NCI-H146 treated with DMSO at 0.1 percent for 48 hours (cell line): ENCODE data around the gene GAD1.

ENCODE experiments used
- DNase-seq: peaks from one replicate; lab custom pipeline; 2025; ENCODE audit not compliant: unreplicated experiment; lab: John Stamatoyannopoulos, UW

The GAD1 gene

DNA sequence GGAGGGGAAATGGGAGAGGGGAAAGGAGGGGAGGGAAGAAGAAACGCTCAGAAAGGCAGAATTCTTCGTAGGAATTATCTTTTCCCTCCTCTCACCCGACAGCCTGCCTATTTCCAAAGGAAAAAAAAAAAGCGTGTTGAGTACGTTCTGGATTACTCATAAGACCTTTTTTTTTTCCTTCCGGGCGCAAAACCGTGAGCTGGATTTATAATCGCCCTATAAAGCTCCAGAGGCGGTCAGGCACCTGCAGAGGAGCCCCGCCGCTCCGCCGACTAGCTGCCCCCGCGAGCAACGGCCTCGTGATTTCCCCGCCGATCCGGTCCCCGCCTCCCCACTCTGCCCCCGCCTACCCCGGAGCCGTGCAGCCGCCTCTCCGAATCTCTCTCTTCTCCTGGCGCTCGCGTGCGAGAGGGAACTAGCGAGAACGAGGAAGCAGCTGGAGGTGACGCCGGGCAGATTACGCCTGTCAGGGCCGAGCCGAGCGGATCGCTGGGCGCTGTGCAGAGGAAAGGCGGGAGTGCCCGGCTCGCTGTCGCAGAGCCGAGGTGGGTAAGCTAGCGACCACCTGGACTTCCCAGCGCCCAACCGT lies at the start of gene GAD1:
GAD1 (plus strand) TSS at position 384 of the 589 bp plus-strand sequence. CDS start 1,705 bp downstream, outside the sequence.
- DNase-seq: peak; percentile 33

DNA sequence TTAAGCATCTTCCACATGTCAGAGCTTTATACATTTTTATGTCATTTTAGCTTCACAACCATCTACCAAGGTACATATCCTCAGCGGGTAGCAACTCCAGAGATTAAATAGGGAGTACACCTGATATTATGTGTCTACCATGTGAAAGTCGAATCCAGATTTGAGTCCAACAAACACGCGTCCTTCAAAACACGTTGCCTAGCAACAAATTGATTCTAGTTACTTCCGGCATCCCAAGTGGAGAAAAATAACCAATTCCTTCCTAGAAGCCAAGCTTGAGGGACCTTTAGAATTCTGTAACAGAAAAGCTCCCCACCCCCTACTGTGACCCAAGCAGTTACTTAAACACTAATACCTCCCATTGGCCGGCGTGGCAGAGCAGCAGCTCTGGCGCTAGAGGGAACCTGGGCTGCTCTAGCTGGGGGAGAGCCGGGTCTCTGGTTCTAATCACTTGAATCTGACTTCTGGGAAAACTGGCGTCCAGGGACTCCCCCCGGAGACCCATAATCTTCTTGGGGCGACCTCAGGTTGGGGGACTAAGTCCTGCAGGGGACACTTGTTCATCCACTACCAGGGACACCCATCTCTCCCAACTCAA lies 46.6 kb upstream of the GAD1 start, which contains the start of gene ERICH2:
ERICH2 (plus strand) TSS at position 371 of the 598 bp plus-strand sequence. CDS start 304 bp downstream, outside the sequence.
- DNase-seq: peak; percentile 5

DNA sequence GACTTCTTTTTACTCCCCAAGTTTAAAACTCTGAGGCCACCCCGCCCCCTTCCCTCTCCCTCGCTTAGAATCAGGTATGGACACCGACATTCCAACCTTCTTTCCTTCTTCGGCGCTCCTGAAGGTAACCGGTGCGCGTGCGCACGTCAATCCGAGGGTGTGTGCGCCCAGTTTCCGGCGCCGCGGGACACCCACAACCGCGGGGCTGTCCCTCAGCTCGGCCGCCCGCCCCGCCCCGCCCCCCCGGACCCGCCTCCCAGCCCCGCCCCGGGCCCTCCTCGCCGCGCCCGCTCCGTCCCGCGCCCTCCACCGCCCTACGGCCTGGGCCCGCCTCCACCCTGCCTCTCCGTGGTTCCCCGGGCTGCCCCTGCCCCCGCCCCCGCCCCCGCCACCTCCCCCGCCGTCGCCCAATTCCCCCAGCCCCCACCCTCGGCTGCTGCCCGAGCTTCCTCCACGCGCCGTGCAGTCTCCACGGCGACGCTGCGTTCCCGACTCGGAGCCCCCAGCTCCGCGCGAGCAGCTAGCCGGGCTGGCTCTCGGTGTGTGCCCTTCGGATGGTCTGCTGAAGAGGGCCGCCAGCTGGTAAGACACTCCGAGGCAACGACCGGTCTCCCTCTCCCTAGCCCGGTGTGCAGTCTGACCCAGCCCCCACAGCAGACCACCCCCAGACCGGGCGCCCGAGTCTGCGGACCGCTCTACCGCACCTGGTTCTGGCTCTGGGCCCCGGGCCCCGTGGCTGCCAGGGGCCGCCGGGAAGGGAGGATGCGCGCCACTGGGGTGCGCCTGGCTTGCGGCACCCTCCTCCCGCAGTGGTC lies 45.9 kb upstream of the GAD1 start:
- DNase-seq: peak; percentile 43

DNA sequence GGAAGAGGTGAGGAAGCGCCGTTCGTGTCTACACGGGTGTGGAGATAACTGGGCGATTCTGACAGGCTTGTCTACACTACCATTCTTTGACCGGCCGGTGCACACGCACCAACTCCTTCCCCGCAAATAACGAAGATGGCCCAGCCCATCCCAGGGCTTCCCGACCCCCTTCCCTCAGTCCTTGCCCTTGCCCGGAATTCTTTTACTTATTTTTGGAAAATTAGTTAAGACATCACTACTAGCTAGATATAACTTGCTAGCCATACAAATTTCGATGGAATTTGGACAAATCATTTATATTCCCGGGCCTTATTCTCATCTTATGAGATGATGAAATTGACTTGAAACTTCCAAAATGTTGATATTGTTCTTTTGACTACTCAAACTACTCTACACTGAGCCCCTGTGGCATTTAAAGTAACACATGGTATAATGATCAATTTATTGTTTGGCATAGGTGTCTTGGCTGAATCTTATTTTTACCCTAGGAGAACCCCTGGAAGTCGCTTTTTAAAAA lies 45.2 kb upstream of the GAD1 start:
- DNase-seq: no peak

DNA sequence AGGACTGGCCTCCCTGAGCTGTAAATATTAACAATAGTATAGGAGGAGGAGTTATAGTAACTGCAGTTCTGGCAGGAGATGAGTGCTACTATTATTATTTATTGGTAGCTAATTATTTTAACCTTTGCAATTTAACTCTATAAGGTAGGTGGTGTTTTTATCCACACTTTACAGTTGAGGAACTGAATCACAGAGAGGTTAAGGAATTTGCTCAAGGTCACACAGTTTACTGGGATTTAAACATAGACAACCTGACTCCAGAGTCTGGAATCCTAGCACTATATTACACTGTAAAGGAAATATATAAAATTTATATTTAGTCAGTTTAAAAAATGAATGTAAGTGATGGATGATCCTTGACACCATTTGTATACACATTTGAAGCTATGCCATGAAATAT lies 44.4 kb upstream of the GAD1 start:
- DNase-seq: no peak

DNA sequence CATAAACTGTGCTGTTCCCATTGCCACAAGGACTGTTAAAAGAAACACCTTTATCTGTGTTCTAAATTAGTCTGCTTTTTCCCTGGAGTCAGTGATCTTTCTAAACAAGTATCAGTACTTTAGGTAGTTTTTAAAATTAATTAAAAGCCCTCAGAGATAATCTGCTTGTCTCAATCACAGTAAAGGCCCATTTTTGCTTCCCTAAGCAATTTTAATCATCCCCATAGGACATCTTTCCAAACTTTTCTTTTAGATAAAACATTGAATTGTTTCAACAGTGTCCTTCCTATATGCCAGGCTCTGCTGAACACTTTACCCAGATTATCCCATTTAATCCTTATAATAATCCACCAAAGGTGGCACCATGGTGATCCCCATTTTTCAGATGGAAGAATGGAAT lies 42.6 kb upstream of the GAD1 start:
- no peak for DNase-seq

DNA sequence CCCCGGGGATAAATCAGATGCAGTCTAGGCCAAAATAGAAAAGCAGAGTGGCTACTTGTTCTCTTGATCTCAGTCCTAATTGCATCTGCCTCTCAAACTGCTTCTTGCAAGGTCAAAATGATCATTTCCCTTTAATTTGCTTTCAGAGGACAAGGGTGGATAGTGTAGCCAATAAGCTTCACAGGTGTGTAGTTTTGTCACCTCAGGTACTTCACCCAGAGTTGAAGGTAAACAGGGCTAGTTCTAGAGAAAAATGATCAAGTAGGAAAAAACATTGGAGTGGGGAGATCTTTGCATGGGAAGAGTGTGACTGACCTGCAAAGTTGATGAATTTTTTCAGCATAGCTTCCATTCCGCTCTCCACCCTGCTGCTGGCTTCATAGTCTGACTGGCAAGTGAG lies 37.8 kb upstream of the GAD1 start:
- no peak for DNase-seq

DNA sequence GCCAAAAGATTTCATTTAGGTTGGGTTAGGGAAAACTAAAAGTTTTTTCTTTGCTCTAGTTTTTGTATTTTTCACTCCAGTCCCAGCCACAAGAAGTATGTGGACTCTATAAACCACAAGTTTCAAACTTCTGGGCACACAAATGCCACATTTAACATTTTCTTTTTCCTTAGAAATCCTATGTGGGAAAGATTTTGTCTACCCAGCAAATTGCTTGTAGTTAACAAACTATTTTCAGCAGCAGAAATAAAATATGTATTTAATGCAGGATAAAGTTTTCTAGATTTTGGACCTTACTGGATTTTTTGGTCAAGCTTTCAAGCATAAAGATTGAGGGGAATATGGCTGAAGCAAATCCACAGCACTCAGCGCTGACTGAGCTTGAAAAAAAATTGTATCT lies 37.4 kb upstream of the GAD1 start:
- no peak for DNase-seq

DNA sequence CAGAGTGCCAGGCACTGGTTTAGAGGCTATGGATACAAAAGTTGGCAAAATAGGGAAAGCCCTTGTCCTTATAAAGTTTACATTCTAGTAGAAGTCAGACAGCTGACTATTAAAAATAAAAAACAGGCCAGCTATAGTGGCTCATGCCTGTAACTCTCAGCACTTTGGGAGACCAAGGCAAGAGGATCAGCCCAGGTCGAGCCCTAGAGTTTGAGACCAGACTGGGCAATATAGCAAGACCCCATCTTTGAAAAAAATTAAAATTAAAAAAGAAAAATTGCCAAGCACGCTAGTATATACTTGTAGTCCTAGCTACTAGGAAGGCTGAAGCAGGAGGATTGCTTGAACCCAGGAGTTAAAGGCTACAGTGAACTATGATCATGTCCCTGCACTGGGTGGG lies 34.0 kb upstream of the GAD1 start:
- no peak for DNase-seq

DNA sequence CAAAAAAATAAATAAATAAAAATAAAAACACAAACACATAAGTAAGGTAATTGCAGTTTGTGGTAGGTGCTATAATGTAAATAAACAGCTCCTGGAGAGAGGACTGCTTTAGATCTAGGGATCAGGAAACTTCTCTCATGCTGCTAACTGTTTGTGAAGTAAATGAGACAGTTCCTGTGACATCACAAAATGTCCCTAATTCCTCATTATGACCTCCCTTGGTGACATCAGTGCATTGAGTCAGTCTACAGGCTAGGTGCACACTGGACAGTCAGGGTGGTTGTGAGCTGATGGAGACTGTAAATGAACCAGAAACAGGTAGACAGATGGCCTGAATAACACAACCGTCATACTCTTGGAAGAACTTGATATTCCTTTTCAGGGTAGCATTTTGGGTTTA lies 33.1 kb upstream of the GAD1 start:
- DNase-seq: no peak

DNA sequence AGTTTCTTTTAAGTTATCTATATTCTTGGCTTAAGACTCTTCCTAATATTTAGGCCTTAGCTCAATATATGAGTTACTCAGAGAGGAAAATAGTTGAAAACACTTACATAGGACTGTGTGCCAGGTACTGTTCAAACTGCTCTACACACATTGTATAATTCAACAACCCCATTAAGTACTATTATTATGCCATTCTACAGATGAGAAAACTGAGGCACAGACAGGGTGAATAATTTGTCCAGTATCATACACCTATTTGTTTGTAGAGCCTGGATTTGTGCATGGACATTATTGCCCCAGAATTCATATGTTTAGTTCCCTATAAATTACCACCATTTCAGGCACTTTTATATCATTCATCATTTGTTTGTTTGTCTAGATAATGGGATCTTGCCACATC lies 17.7 kb upstream of the GAD1 start:
- no peak for DNase-seq

DNA sequence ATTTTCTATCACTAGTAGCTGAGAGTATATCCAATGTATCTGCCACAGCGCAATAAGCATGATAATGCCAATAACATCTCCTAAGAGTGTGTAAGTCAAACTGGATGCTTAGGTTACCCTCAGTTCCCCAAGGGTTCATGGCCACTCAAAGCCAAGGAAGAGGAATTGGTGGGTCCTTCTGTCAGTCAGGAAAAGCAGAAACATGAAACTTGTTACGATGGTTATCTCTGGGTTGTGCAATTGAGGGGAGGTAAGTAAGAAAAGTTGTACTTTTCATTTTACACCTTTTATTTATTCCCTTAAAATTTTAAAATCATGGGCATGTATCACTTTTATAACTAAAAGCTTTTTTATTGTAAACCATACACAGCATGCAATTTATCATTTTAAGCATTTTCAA lies 10.1 kb upstream of the GAD1 start:
- no peak for DNase-seq

DNA sequence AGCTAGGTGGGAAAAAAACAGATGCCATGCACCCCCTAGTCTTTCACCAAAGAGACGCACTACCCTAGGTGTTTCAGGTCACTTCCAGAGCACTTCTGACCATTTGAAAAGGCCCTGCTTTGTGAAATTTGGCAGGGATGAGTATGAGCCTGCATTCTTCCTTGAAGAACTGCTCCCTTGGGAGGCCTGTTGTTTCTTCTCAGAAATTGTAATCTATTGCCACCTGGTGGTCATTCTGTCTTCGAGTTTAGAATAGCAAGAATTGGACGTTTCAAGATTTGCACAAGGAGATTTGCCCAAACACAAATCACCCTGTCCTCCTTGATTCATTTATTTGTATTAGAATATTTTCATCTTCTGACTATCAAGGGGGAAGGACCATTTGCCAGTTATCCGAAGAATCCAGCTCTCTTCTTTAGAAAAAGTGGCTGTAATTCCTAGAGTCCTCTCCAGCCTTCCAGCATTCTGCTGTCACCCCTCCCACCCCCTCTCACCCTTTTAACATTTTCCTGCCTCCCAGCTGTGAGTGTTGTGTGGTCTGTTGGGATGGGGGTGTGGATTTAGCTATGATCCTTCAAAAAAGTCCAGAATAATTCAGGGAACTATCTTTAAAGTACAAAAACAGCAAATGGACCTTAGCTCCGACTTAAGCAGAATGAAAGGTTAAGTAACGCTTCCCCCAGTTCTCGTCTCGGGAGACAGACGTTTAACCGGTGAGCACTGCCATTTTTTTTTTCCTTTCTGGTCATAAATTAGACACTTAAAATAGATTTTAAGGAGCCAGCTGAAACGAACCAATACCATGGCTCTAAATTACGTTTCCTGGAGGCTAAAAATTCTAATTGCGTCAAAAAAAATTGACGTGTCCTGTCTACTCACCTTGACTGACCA lies 3.7 kb upstream of the GAD1 start:
- peak; percentile 44 for DNase-seq

DNA sequence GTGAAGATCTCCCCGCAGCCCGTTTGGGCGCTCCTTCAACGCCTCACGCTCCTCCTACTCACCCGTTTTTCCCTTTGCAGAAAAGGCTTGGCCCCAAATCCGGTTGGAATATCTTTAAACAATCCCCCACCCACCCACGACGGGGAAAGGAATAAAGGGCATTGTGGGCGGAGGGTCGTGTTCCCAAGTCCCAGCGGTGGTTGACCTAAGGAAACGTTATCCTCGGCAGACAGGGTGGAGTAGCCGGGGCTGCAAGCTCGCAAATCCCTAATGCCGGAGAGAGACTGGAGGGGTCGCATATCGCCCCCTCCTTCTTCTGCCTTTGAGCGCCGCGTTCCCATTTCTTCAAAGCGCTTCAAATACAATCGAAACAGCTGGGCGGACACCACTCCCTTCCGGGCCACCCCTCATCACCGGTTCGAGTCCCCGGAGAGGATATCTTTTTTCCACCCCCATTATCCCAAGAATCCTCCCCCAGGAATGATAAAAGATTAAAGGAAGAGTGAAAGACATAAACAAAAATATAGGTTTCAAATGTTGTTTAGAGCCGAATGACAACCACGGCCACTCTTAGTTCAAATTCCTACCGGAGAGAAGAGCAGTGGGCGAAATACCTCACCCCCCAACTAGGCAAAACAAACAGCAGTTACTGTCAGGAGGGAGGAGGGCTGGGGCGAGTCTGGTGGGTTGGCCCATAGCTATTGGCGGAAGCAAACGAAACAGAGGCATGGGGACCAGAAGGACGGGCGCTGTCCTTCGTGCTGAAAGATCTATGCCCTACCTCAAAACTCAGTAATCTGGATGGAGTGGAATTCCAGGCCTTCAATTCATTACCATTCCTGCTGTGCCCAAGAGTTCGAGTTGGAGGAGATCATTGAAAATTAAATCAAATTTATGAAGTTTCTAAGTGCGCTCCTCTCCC lies 2.8 kb upstream of the GAD1 start:
- no peak for DNase-seq

DNA sequence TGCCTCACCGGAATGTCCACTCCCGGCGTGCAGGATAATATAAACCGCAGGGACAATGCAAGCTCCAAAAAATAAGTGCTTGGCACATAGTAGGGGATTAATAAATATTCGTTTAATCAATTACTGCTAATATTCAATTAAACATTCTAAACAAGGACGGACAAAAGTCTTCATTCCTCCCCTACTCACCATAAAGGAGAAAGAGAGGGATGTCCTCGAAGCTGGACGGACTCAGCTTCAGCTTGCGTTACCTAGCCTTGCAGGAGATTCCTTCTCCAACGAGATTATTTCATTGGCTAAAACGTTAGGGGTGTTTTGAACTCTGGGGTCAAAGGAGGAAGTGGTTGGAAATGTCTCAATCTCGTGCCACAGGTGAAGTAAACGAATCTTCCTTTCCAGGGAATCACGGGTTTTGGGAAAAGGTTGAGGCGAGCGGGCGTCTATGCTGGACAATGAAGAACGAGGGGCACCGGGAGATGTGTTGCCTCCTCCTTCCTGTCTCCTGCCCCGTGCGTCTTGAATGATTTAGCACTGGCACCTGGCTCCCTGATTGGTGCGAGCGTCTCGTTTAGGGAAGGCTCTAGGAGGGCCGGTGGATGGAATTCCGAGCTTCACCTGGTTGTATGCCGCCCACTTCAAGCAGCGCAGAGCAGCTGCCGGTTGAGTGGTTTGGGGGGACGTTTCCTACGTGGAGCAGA lies 2.0 kb upstream of the GAD1 start:
- DNase-seq: peak; percentile 12

DNA sequence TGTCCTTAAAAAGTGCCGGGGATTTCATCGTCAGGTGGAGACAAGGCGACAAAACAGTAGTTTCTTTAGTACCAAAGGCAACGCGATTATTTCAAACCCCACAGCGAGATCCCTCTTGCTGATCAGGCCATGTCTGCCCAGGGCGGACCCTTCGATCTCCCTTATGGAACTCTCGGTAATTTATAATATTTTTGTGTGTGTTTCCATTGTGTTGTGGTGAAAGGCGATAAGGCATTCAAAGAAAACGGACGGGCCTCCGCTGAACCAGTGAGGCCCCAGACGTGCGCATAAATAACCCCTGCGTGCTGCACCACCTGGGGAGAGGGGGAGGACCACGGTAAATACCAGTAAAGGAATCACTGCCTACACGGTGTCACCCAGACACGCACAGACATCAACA lies 1.4 kb upstream of the GAD1 start:
- peak; percentile 62 for DNase-seq

DNA sequence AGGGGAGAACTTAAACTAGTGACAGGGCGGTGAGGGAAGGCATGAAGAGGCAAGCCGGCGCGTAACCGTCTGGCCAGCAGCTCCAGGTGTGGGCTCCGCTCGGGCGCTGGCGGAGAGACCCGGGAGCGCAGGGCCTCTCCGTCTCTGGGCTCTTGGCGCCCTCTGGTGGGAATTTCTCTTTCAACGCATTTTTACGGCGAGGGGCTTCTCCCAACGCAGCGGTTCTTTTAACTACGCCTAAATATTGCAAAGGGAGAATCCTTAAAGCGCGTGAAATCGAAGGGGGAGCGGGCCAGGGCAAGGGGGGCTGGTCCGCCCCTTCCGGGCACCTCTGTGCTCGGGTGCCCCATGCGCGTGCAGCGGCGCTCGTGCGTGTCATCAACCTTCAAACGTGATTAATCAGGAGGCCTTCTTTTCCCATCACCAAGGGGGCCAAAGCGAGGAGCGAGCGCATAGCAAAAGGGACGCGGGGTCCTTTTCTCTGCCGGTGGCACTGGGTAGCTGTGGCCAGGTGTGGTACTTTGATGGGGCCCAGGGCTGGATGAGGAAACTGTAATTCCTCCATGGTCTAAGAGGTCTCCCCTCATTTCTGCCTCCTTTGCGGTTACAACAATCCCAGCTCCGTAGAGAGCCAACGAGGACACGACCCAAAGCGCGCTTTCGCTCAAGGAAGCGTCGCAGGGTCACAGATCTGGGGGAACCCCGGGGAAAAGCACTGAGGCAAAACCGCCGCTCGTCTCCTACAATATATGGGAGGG lies 762 bp upstream of the GAD1 start:
- peak; percentile 62 for DNase-seq
